Vagina (tissue), 2 donors: ENCODE results near the gene TRPC4. TPM values are rescaled to one million over a fixed set of nuclear protein-coding genes. Genes with fewer than 3 reads are reported as not detected.

ENCODE experiments used
- DNase-seq, 2 donors: peaks; one replicate each; pipeline ENCODE4 v3.0.0-alpha.2; 2017; ENCODE audit errors: extremely low spot score in 2 of 2
- H3K27ac ChIP-seq: fragments of 200-600 bp; sonication (generic); one replicate; pipeline ENCODE4 v1.5.1; 2019
- H3K27me3 ChIP-seq: fragments of 200-600 bp; sonication (generic); one replicate; pipeline ENCODE4 v1.5.1; 2019
- H3K36me3 ChIP-seq, 2 donors: fragments of 200-600 bp; sonication (generic); one replicate each; pipeline ENCODE4 v1.5.1; 2017 to 2019
- H3K4me1 ChIP-seq: fragments of 200-600 bp; sonication (generic); one replicate; pipeline ENCODE4 v1.5.1; 2019
- H3K4me3 ChIP-seq, 2 donors: fragments of 200-600 bp; sonication (generic); 1 replicate in 1 of 2; 2 replicates in 1 of 2; pipeline ENCODE4 v1.5.1; 2016 to 2019
- H3K9me3 ChIP-seq: fragments of 200-600 bp; sonication (generic); one replicate; pipeline ENCODE4 v1.5.1; 2019
- CTCF ChIP-seq, 3 experiments: fragments of 450-650 bp in 2 of 3; fragments of 200-600 bp in 1 of 3; sonication (generic) in 1 of 3; IDR thresholded peaks; one replicate each; pipeline ENCODE4 v1.5.1; 2017 to 2019; ENCODE audit warnings: antibody characterized with exemption in 3 of 3, mild to moderate bottlenecking in 2 of 3, moderate library complexity in 2 of 3
- POLR2A ChIP-seq, 2 donors: fragments of 450-650 bp; IDR thresholded peaks; one replicate each; pipeline ENCODE4 v1.6.1; 2017; ENCODE audit warnings: antibody characterized with exemption in 2 of 2, mild to moderate bottlenecking in 2 of 2, moderate library complexity in 2 of 2
- POLR2AphosphoS5 ChIP-seq, 2 donors: sonication (generic); formaldehyde crosslinking; IDR thresholded peaks; one replicate each; pipeline ENCODE4 v1.9.0; 2017; ENCODE audit warnings: antibody characterized with exemption in 2 of 2, mild to moderate bottlenecking in 2 of 2, low read depth in 1 of 2; ENCODE audit not compliant: insufficient read depth in 1 of 2
- intact Hi-C: fragments of 100-400 bp; cut with DNase I; formaldehyde crosslinking; loops from one replicate; pipeline ENCODE4 v1.15.1; 2023
- total RNA-seq: library from RNA; depleted of rRNA; stranded (reverse); fragments of >200 nt; gene quantifications from one replicate; pipeline ENCODE4 v1.2.3, GENCODE V29; 2016

Gene TRPC4
- total RNA-seq, 1 donor from 2014 or later, result 8.3 TPM

- intact Hi-C loops, result no loop called here
- no peak for TF ChIP-seq POLR2AphosphoS5 (IDR thresholded peaks at IDR 0.05; ENCODE audit: insufficient read depth in 1 of 2, low read depth in 1 of 2)
- no peak for TF ChIP-seq POLR2A (IDR thresholded peaks at IDR 0.05)
- TF ChIP-seq CTCF (IDR thresholded peaks at IDR 0.05), result no peak
- Histone ChIP-seq H3K4me1 (no peaks in the 10 kb centered on the region), H3K4me3 (no peak overlapping the region), H3K36me3 (no peaks in the 10 kb centered on the region), H3K27me3 (no peaks in the 10 kb centered on the region), H3K27ac (no peak overlapping the region), H3K9me3 (no peaks in the 10 kb centered on the region)
- DNase-seq, result no peak
Observed at GRCh38 chr13:37716420-37717195, 153.0 kb downstream of the TRPC4 start.

- TF ChIP-seq CTCF (IDR thresholded peaks at IDR 0.05) (no peak), POLR2AphosphoS5 (IDR thresholded peaks at IDR 0.05; ENCODE audit: insufficient read depth in 1 of 2, low read depth in 1 of 2) (no peak), POLR2A (IDR thresholded peaks at IDR 0.05) (no peak)
- H3K27me3 ChIP-seq, result no peaks in the 10 kb centered on the region
- intact Hi-C loops, result no loop called here
- H3K9me3 ChIP-seq, result no peaks in the 10 kb centered on the region
- no peak overlapping the region for H3K27ac ChIP-seq
- H3K36me3 ChIP-seq, result no peaks in the 10 kb centered on the region
- no peaks in the 10 kb centered on the region for H3K4me1 ChIP-seq
- no peak for DNase-seq
- H3K4me3 ChIP-seq, result no peak overlapping the region
Observed at GRCh38 chr13:37715606-37716015, 154.0 kb downstream of the TRPC4 start.

DNA sequence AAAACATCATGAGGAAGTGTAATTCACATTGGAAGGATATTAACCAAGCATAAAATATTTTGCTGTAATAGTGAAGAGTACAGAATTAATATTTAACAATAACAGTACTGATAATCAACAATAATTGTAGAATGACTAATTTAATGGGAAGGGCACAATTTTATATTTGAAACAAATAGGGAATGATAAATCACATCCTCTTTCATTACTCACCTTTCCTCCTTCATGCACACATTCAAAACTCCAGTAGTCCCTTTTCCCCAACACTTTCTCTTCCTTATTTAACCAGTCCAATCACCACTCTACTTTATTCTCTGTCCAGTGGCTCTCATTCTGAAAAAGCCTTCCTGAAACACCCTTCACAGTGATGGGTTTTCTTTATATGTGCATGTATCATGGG lies 160.3 kb downstream of the TRPC4 start:
- Histone ChIP-seq H3K4me1 (no peaks in the 10 kb centered on the region), H3K9me3 (no peaks in the 10 kb centered on the region), H3K27ac (no peak overlapping the region), H3K36me3 (no peaks in the 10 kb centered on the region), H3K4me3 (no peak overlapping the region), H3K27me3 (no peaks in the 10 kb centered on the region)
- intact Hi-C loops, result no loop called here
- no peak for DNase-seq
- no peak for TF ChIP-seq POLR2AphosphoS5 (IDR thresholded peaks at IDR 0.05; ENCODE audit: insufficient read depth in 1 of 2, low read depth in 1 of 2)
- no peak for TF ChIP-seq CTCF (IDR thresholded peaks at IDR 0.05)
- no peak for TF ChIP-seq POLR2A (IDR thresholded peaks at IDR 0.05)

- H3K9me3 ChIP-seq, result no peaks in the 10 kb centered on the region
- no peak for DNase-seq
- no peak overlapping the region for H3K27ac ChIP-seq
- no peaks in the 10 kb centered on the region for H3K27me3 ChIP-seq
- no peak for TF ChIP-seq POLR2AphosphoS5 (IDR thresholded peaks at IDR 0.05; ENCODE audit: insufficient read depth in 1 of 2, low read depth in 1 of 2)
- no peak for TF ChIP-seq POLR2A (IDR thresholded peaks at IDR 0.05)
- no peak for TF ChIP-seq CTCF (IDR thresholded peaks at IDR 0.05)
- H3K4me1 ChIP-seq, result no peaks in the 10 kb centered on the region
- no peaks in the 10 kb centered on the region for H3K36me3 ChIP-seq
- intact Hi-C loops, result no loop called here
- no peak overlapping the region for H3K4me3 ChIP-seq
Observed at GRCh38 chr13:37707739-37708500, 161.7 kb downstream of the TRPC4 start.

GRCh38 chr13:37706041-37706440 lies 163.5 kb downstream of the TRPC4 start:
- Histone ChIP-seq H3K27ac (no peak overlapping the region), H3K36me3 (no peaks in the 10 kb centered on the region), H3K4me1 (no peaks in the 10 kb centered on the region), H3K9me3 (no peaks in the 10 kb centered on the region), H3K27me3 (no peaks in the 10 kb centered on the region), H3K4me3 (no peak overlapping the region)
- TF ChIP-seq POLR2A (IDR thresholded peaks at IDR 0.05) (no peak), POLR2AphosphoS5 (IDR thresholded peaks at IDR 0.05; ENCODE audit: insufficient read depth in 1 of 2, low read depth in 1 of 2) (no peak), CTCF (IDR thresholded peaks at IDR 0.05) (no peak)
- intact Hi-C loops, result no loop called here
- no peak for DNase-seq
